ENCODE data around the gene ANO9.

- no peak for TF ChIP-seq CTCF (IDR thresholded peaks at IDR 0.05)
- no peak for TF ChIP-seq EP300 (IDR thresholded peaks at IDR 0.05)
These were observed 4.5 kb downstream of the ANO9 start for GRCh38 chr11:437228-437870.
